Sigmoid colon (tissue), 7 donors: ENCODE data around the gene IL12RB2. TPM values are rescaled to one million over a fixed set of nuclear protein-coding genes. Genes with fewer than 3 reads are reported as not detected.

Source experiments
- DNase-seq: peaks from one replicate; pipeline ENCODE4 v3.0.0-alpha.2; 2019
- H3K27ac ChIP-seq, 4 donors: fragments of 200-600 bp; sonication (generic); one replicate each; pipeline ENCODE4 v1.5.1; 2016 to 2019; ENCODE audit warnings: mild to moderate bottlenecking in 1 of 4
- H3K27me3 ChIP-seq, 3 donors: fragments of 200-600 bp; sonication (generic); one replicate each; pipeline ENCODE4 v1.5.1; 2019; ENCODE audit warnings: mild to moderate bottlenecking in 1 of 3
- H3K36me3 ChIP-seq, 4 donors: fragments of 200-600 bp; sonication (generic); one replicate each; pipeline ENCODE4 v1.5.1; 2016 to 2019
- H3K4me1 ChIP-seq, 4 donors: fragments of 200-600 bp; sonication (generic); one replicate each; pipeline ENCODE4 v1.5.1; 2017 to 2019
- H3K4me3 ChIP-seq, 4 donors: fragments of 200-600 bp; sonication (generic); one replicate each; pipeline ENCODE4 v1.5.1; 2017 to 2019; ENCODE audit warnings: mild to moderate bottlenecking in 2 of 4, moderate library complexity in 1 of 4
- H3K9me3 ChIP-seq, 4 donors: fragments of 200-600 bp in 3 of 4; sonication (generic) in 3 of 4; one replicate each; pipeline versions ENCODE4 v1.5.1 to v1.6.1; 2013 to 2019
- CTCF ChIP-seq, 4 experiments: fragments of 450-650 bp in 3 of 4; fragments of 200-600 bp in 1 of 4; IDR thresholded peaks; one replicate each; pipeline ENCODE4 v1.5.1; 2016 to 2019; ENCODE audit warnings: antibody characterized with exemption in 4 of 4, mild to moderate bottlenecking in 3 of 4, moderate library complexity in 2 of 4
- EP300 ChIP-seq, 4 donors: sonication (generic); formaldehyde crosslinking; IDR thresholded peaks; one replicate each; pipeline ENCODE4 v1.6.1; 2017; ENCODE audit warnings: antibody characterized with exemption in 4 of 4
- POLR2A ChIP-seq, 2 donors: fragments of 450-650 bp; IDR thresholded peaks; one replicate each; pipeline ENCODE4 v1.6.1; 2016; ENCODE audit warnings: antibody characterized with exemption in 2 of 2, mild to moderate bottlenecking in 2 of 2, moderate library complexity in 2 of 2
- POLR2AphosphoS5 ChIP-seq, 4 donors: sonication (generic); formaldehyde crosslinking; IDR thresholded peaks; one replicate each; pipeline ENCODE4 v1.6.1; 2017; ENCODE audit warnings: antibody characterized with exemption in 4 of 4
- WGBS, 2 donors: extraction: QIAGEN DNeasy Blood & Tissue Kit; methylation state at CpG; one replicate each; pipeline ENCODE4 v1.1.7; 2013; 5-methylcytosine and 5-hydroxymethylcytosine counted together
- intact Hi-C: fragments of 100-400 bp; cut with DNase I; formaldehyde crosslinking; loops from one replicate; pipeline ENCODE4 v1.15.1; 2023
- polyA plus RNA-seq, 3 donors: library from polyadenylated mRNA; stranded (reverse); fragments of 200-250 nt; gene quantifications; one replicate each; pipeline ENCODE4 v1.2.3, GENCODE V29; 2013
- total RNA-seq, 4 donors: library from RNA; depleted of rRNA; stranded (reverse); fragments of >200 nt; gene quantifications; one replicate each; pipeline ENCODE4 v1.1.0, GENCODE V29; 2016
- donor health status: healthy with polysubstance abuse.
- donor health status: Bipolar disorder and iron deficiency.
- donor health status: healthy.

IL12RB2 gene
- total and polyA plus RNA-seq, 7 donors, result 0.99 to 2.1 (median 1.3) TPM; not detected in 3

- 38 to 62% methylated on average over 8 of the region's 8 CpGs for WGBS, 2 donors
- no peaks in the 10 kb centered on the region for H3K9me3 ChIP-seq
- intact Hi-C loops, result no loop called here
- no peak overlapping the region for H3K4me3 ChIP-seq
- H3K27ac ChIP-seq, result no peak overlapping the region
- DNase-seq, result peak; percentile 67
- TF ChIP-seq EP300 (IDR thresholded peaks at IDR 0.05) (no peak), CTCF (IDR thresholded peaks at IDR 0.05) (no peak), POLR2A (IDR thresholded peaks at IDR 0.05) (no peak), POLR2AphosphoS5 (IDR thresholded peaks at IDR 0.05) (no peak)
- no peaks in the 10 kb centered on the region for H3K4me1 ChIP-seq
- no peaks in the 10 kb centered on the region for H3K27me3 ChIP-seq
- no peaks in the 10 kb centered on the region for H3K36me3 ChIP-seq
These were observed 59.8 kb downstream of the IL12RB2 start for GRCh38 chr1:67367370-67368045.

DNA sequence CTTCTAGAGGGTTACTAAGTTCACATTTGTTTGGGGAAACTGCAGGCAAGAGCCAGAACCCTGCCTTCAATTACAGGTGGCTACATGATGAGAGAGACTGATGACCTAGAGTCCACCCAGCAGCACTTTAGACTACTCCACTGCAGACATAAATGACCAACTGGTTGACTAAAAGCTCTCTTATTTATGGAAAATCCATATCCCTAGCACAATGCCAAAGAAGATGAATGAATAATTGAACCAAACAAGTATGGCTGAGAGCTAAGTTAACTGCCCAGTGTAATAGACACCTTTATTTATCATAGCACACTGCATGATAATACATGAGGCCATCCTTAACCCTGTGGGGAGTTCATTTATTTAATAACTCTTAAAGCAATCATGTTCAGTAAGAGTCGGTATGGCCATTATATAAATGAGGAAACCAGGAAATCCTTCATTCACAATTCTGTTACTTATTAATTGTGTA lies 60.4 kb downstream of the IL12RB2 start:
- intact Hi-C loops, result no loop called here

GRCh38 chr1:67371043-67371442 lies 63.4 kb downstream of the IL12RB2 start:
- Histone ChIP-seq H3K27ac (no peak overlapping the region), H3K27me3 (no peaks in the 10 kb centered on the region), H3K4me1 (no peaks in the 10 kb centered on the region), H3K4me3 (no peak overlapping the region), H3K9me3 (no peaks in the 10 kb centered on the region), H3K36me3 (no peaks in the 10 kb centered on the region)
- TF ChIP-seq EP300 (IDR thresholded peaks at IDR 0.05), result no peak
- no peak for TF ChIP-seq POLR2AphosphoS5 (IDR thresholded peaks at IDR 0.05)
- no peak for TF ChIP-seq CTCF (IDR thresholded peaks at IDR 0.05)
- no peak for TF ChIP-seq POLR2A (IDR thresholded peaks at IDR 0.05)
- 94 to 97% methylated on average over 2 of the region's 2 CpGs for WGBS, 2 donors
- intact Hi-C loops, result no loop called here
- DNase-seq, result no peak

More for the DNA sequence above, 60.4 kb downstream of the IL12RB2 start:
- TF ChIP-seq CTCF (IDR thresholded peaks at IDR 0.05) (no peak), POLR2A (IDR thresholded peaks at IDR 0.05) (no peak), EP300 (IDR thresholded peaks at IDR 0.05) (no peak), POLR2AphosphoS5 (IDR thresholded peaks at IDR 0.05) (no peak)
- DNase-seq, result no peak
- H3K36me3 ChIP-seq, result no peaks in the 10 kb centered on the region
- H3K27me3 ChIP-seq, result no peaks in the 10 kb centered on the region
- H3K4me1 ChIP-seq, result no peaks in the 10 kb centered on the region
- H3K4me3 ChIP-seq, result no peak overlapping the region
- 30 to 79% methylated on average over 1 of the region's 1 CpG for WGBS, 2 donors
- no peak overlapping the region for H3K27ac ChIP-seq
- no peaks in the 10 kb centered on the region for H3K9me3 ChIP-seq

DNA sequence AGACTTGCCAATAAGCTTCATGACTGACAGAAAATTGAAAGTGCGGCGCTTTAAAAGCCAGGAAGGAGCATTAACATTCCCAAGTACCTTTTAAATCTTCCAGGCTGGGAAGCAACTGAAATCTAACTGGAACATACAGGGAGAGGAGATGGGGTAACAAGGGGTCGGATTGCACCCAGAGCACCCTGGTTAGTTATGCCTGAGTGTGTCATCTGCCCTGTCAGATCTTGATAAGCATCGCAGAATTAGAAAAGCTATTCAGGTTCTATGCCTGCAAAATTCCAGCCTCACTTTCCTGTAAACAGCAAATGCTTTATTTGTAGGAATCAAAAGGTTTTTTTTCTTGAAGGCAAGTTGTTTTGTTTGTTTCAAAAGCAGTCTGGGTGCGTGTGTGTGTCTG lies 64.0 kb downstream of the IL12RB2 start:
- WGBS, 2 donors, result 81 to 90% methylated on average over 5 of the region's 5 CpGs
- intact Hi-C loops, result no loop called here
- no peak overlapping the region for H3K27ac ChIP-seq

More for the DNA sequence above, 64.0 kb downstream of the IL12RB2 start:
- Histone ChIP-seq H3K27me3 (no peaks in the 10 kb centered on the region), H3K4me3 (no peak overlapping the region), H3K9me3 (no peaks in the 10 kb centered on the region), H3K4me1 (no peaks in the 10 kb centered on the region), H3K36me3 (no peaks in the 10 kb centered on the region)
- DNase-seq, result no peak
- no peak for TF ChIP-seq CTCF (IDR thresholded peaks at IDR 0.05)
- TF ChIP-seq POLR2AphosphoS5 (IDR thresholded peaks at IDR 0.05), result no peak
- no peak for TF ChIP-seq EP300 (IDR thresholded peaks at IDR 0.05)
- no peak for TF ChIP-seq POLR2A (IDR thresholded peaks at IDR 0.05)
